ENCODE results near the gene ARSA. TPM values are rescaled to one million over a fixed set of nuclear protein-coding genes. Genes with fewer than 3 reads are reported as not detected.

ARSA gene
- total RNA-seq, 1 experiment from 2014 or later, result 11.3 TPM

GRCh38 chr22:50577697-50577986, 50.3 kb downstream of the ARSA start:
- Histone ChIP-seq H3K4me1 (ENCODE audit: insufficient read depth, low read length) (peaks cover 5% of the 10 kb centered on the region), H3K9me2 (replicated peaks; ENCODE audit: low read length) (no peaks in the 10 kb centered on the region), H2AFZ (ENCODE audit: low read length) (no peak overlapping the region), H3K4me3 (ENCODE audit: low read length) (no peak overlapping the region), H3K36me3 (ENCODE audit: low read depth, low read length) (no peaks in the 10 kb centered on the region), H4K20me1 (ENCODE audit: low read length) (no peaks in the 10 kb centered on the region), H3K27me3 (ENCODE audit: low read length) (no peaks in the 10 kb centered on the region), H3K4me2 (ENCODE audit: low read length) (no peak overlapping the region), H3K79me2 (ENCODE audit: low read length) (peaks cover 11% of the 10 kb centered on the region), H3F3A (ENCODE audit: low read length, unreplicated experiment) (no peaks in the 10 kb centered on the region), H3K9me3 (ENCODE audit: low read length) (no peaks in the 10 kb centered on the region), H3K27ac (ENCODE audit: low read length) (no peak overlapping the region), H3K9ac (ENCODE audit: low read length) (no peak overlapping the region)
- CTCF ChIA-PET, result no interaction called here
- intact Hi-C loops (cut with micrococcal nuclease), result no loop called here
- TF ChIP-seq, protein P1, sequence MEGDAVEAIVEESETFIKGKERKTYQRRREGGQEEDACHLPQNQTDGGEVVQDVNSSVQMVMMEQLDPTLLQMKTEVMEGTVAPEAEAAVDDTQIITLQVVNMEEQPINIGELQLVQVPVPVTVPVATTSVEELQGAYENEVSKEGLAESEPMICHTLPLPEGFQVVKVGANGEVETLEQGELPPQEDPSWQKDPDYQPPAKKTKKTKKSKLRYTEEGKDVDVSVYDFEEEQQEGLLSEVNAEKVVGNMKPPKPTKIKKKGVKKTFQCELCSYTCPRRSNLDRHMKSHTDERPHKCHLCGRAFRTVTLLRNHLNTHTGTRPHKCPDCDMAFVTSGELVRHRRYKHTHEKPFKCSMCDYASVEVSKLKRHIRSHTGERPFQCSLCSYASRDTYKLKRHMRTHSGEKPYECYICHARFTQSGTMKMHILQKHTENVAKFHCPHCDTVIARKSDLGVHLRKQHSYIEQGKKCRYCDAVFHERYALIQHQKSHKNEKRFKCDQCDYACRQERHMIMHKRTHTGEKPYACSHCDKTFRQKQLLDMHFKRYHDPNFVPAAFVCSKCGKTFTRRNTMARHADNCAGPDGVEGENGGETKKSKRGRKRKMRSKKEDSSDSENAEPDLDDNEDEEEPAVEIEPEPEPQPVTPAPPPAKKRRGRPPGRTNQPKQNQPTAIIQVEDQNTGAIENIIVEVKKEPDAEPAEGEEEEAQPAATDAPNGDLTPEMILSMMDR (conservative IDR thresholded peaks at IDR 0.05; ENCODE audit: low read depth, low read length), result no peak
- no peak for TF ChIP-seq EZH2 (IDR thresholded peaks at IDR 0.05; ENCODE audit: low read length, unreplicated experiment)
- TF ChIP-seq EZH2phosphoT487 (IDR thresholded peaks at IDR 0.05; ENCODE audit: borderline replicate concordance, low read length), result no peak
- BruUV-seq (replicated peaks), result no TSS peak
- ATAC-seq (no peak), DNase-seq (no peak)
- POLR2A ChIA-PET (ENCODE audit: unreplicated experiment), result no interaction called here

GRCh38 chr22:50576806-50577696, 50.9 kb downstream of the ARSA start:
- Histone ChIP-seq H3K27ac (ENCODE audit: low read length) (no peak overlapping the region), H3K9me3 (ENCODE audit: low read length) (no peaks in the 10 kb centered on the region), H3K27me3 (ENCODE audit: low read length) (no peaks in the 10 kb centered on the region), H2AFZ (ENCODE audit: low read length) (no peak overlapping the region), H3K4me2 (ENCODE audit: low read length) (no peak overlapping the region), H3K36me3 (ENCODE audit: low read depth, low read length) (no peaks in the 10 kb centered on the region), H3K9ac (ENCODE audit: low read length) (no peak overlapping the region), H3K4me3 (ENCODE audit: low read length) (no peak overlapping the region), H4K20me1 (ENCODE audit: low read length) (no peaks in the 10 kb centered on the region), H3K79me2 (ENCODE audit: low read length) (peaks cover 11% of the 10 kb centered on the region), H3K9me2 (replicated peaks; ENCODE audit: low read length) (no peaks in the 10 kb centered on the region), H3F3A (ENCODE audit: low read length, unreplicated experiment) (no peaks in the 10 kb centered on the region), H3K4me1 (ENCODE audit: insufficient read depth, low read length) (peaks cover 5% of the 10 kb centered on the region)
- ChIA-PET CTCF (no interaction called here), POLR2A (ENCODE audit: unreplicated experiment) (no interaction called here)
- intact Hi-C loops (cut with micrococcal nuclease), result loop anchor here (1.0 kb wide), 1 partner anchor 43 kb away; no protein-coding TSS in a partner anchor
- BruUV-seq (replicated peaks), result no TSS peak
- ATAC-seq (no peak), DNase-seq (no peak)
- TF ChIP-seq, protein P1 (conservative IDR thresholded peaks at IDR 0.05; ENCODE audit: low read depth, low read length), result no peak
- no peak for TF ChIP-seq EZH2 (IDR thresholded peaks at IDR 0.05; ENCODE audit: low read length, unreplicated experiment)
- TF ChIP-seq EZH2phosphoT487 (IDR thresholded peaks at IDR 0.05; ENCODE audit: borderline replicate concordance, low read length), result no peak

GRCh38 chr22:50576070-50576469, 51.9 kb downstream of the ARSA start:
- H3K27me3 ChIP-seq (ENCODE audit: low read length), result no peaks in the 10 kb centered on the region
- ChIA-PET POLR2A (ENCODE audit: unreplicated experiment) (no interaction called here), CTCF (no interaction called here)
- no peaks in the 10 kb centered on the region for H3K9me3 ChIP-seq (ENCODE audit: low read length)
- no peak overlapping the region for H3K27ac ChIP-seq (ENCODE audit: low read length)
- peaks cover under 1% of the 10 kb centered on the region for H3K79me2 ChIP-seq (ENCODE audit: low read length)
- H2AFZ ChIP-seq (ENCODE audit: low read length), result no peak overlapping the region
- no peak overlapping the region for H3K9ac ChIP-seq (ENCODE audit: low read length)
- ATAC-seq, result peak; percentile 64
- H3F3A ChIP-seq (ENCODE audit: low read length, unreplicated experiment), result no peaks in the 10 kb centered on the region
- TF ChIP-seq EZH2 (IDR thresholded peaks at IDR 0.05; ENCODE audit: low read length, unreplicated experiment) (no peak), EZH2phosphoT487 (IDR thresholded peaks at IDR 0.05; ENCODE audit: borderline replicate concordance, low read length) (no peak)
- TF ChIP-seq, protein P1 (conservative IDR thresholded peaks at IDR 0.05; ENCODE audit: low read depth, low read length), result peak; percentile 52
- no TSS peak for BruUV-seq (replicated peaks)
- H3K36me3 ChIP-seq (ENCODE audit: low read depth, low read length), result no peaks in the 10 kb centered on the region
- no peaks in the 10 kb centered on the region for H3K9me2 ChIP-seq (replicated peaks; ENCODE audit: low read length)
- intact Hi-C loops (cut with micrococcal nuclease), result loop anchor here (1.0 kb wide), 1 partner anchor 44 kb away; no protein-coding TSS in a partner anchor
- no peak overlapping the region for H3K4me3 ChIP-seq (ENCODE audit: low read length)
- DNase-seq, result peak; percentile 37
- no peaks in the 10 kb centered on the region for H4K20me1 ChIP-seq (ENCODE audit: low read length)
- no peaks in the 10 kb centered on the region for H3K4me1 ChIP-seq (ENCODE audit: insufficient read depth, low read length)
- no peak overlapping the region for H3K4me2 ChIP-seq (ENCODE audit: low read length)
